Urothelium cell line (cell line): ENCODE data around the gene OOSP1.
"Not testable (repeated sequence)": the region's sequence is repeated elsewhere in the genome, so short reads cannot be mapped to it uniquely, and the experiment has no call there.

Source experiments
- DNase-seq: peaks from one replicate; pipeline ENCODE4 v3.0.0; 2011; ENCODE audit warnings: low spot score, mixed read lengths
- FAIRE-seq: peaks from 2 replicates; lab custom pipeline; 2011; peaks lifted over from hg19 to GRCh38; lab: Jason Lieb, UNC

OOSP1 gene

GRCh38 chr11:59957094-59957493 lies 18.9 kb downstream of the OOSP1 start:
- FAIRE-seq (no peak), DNase-seq (peak; percentile 11)

DNA sequence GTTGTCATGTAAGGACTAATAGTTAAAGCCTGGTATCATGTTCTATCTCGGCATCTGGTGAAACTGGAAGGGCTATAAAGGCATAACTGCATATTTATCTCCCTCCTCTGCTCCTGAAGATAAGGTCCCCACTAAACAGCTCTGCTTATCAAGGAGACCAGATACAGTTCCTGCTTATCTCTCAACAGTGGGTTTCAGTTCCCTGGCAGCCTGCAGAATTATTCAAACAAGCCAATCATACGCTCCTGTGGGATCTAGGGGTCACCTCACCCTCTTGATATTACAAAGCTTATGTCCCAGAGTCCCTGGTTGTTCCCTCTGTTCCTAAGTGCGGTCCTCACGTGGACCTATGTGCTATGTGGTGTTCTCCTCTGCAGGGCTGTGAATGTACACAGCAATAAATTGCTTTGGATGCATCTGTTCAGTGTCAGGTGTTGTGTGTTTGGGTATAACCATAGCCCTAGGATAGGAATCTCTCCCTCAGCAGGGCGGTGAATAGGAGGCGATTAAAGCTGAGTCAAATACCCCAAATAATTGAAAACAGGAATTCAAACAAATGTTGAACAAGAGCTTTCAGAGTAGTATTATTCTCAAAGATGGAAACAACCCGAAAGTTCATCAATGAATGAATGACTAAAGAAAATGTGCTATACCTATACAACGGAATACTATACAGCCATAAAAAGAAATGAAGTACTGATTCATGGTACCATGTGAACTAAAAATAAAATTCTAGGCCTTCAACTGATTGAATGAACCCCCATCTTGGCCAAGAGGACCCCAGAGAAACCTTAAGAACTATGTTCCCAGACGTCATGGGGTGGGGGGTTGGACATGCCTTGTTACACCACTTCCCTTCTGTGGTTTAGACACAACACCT lies 22.5 kb downstream of the OOSP1 start:
- no peak for DNase-seq
- FAIRE-seq, result no peak

DNA sequence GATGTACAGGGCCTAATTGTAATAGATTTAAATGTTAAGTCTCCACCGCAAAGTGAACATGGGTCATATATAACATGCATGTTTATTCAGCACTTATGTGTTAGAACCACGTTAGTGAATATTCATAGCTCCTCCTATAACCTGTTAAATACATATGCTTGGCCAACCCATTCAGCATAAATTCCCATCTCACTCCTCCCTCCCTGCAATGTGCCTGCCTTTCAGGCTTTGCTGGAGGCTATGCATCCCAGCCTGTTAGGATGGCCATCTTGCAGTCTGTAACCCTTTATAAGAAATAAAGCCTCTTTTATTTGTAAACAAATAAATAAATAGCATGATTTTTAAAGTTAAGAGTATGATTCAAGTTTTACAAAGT lies 23.9 kb downstream of the OOSP1 start:
- FAIRE-seq, result no peak
- no peak for DNase-seq

DNA sequence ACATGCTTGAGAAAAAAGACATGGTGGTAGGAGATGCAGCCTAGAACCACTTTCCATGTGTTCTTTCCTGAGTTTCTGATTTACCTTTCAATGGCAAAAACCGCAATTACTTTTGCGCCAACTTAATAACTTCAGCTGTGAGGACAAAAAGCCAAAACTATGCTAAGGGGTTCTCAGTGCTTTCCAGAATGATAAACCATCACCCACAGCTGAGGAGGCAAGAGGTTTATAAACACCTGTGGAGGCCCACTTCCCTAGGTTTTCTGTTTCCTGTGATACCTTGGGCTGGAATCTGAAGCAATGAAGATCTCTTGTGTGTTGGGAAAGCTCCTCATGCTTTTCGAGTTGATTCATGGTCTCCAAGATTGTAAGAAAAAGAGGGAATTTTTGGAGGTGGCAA lies 25.5 kb downstream of the OOSP1 start, which contains the start of gene OOSP4A:
TSS of gene OOSP4A (plus strand) at position 301 of the 400 bp plus-strand sequence. CDS start at position 301, 0 bp downstream.
- FAIRE-seq, result no peak
- no peak for DNase-seq

DNA sequence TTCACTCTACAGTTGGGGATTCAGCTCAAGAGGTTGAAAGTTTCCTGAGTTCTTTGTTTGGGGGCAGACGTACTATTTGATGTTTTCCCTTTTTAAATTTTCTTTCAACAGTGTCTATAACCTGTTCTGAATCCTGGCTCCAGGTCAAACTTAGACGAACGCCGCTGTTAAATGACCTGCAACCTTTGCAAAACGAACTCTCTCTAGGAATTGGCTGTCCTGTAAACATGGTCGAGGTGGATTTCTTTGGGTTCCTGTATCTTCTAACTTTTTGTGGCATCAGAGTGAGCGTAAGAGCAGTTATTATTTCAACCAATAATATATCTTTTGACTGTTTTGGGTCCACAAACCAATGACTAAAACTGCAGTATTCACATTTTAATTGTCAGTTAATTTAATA lies 27.2 kb downstream of the OOSP1 start:
- DNase-seq (no peak), FAIRE-seq (no peak)

GRCh38 chr11:59966201-59966600 lies 28.0 kb downstream of the OOSP1 start:
- no peak for DNase-seq
- FAIRE-seq, result no peak

GRCh38 chr11:59967677-59968394 lies 29.6 kb downstream of the OOSP1 start:
- DNase-seq (no peak), FAIRE-seq (no peak)

DNA sequence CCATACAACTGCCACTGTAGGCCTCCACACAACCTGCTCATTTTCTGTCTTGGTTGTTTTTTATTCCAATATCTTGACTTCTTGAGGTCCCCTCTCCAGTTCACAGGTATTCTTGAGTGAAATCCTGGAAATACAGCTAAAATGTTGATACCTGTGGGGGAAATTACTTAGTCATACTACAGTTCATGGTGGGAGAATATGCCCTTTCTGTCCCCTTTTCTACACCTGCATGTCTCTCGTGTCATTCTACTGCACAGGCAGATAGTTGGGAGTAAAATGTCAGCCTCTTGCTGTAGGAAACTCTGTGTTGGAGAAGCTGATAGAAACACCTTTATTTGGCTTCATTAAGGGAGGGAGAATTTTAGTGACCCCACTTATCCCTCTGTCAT lies 30.2 kb downstream of the OOSP1 start:
- no peak for DNase-seq
- FAIRE-seq, result no peak

- DNase-seq (no peak), FAIRE-seq (no peak)
Observed at GRCh38 chr11:59973097-59973496, 34.9 kb downstream of the OOSP1 start.

GRCh38 chr11:59981106-59981770 lies 43.0 kb downstream of the OOSP1 start:
- DNase-seq (no peak), FAIRE-seq (no peak)

DNA sequence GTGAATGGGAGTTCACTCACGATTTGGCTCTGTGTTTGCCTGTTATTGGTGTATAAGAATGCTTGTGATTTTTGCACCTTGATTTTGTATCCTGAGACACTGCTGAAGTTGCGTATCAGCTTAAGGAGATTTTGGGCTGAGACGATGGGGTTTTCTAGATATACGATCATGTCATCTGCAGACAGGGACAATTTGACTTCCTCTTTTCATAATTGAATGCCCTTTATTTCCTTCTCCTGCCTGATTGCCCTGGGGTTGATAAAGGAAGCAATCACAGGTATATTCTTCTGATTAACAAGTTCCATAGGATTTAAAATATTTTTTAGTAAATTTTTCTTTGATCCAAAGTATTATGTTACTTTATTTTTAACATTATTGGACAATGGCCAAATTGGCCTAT lies 43.8 kb downstream of the OOSP1 start:
- not testable (repeated sequence) for FAIRE-seq

DNA sequence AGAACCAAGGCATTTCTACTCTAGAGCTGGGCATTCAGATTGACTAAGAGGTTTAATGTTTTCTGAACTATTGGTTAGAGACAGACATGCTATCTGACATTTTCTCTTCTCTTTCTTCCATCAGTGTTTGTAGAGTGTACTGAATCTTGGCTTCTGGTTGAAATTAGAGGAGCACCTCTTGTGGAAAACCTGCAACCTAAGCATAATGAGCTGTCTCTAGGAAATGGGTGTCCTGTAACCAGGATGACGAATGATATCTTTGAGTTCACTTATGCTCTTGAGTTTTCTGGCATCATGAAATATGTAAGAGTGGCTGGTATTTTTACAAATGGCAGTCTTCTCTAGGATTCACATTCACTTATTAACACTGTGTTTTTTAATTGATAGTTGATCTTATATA lies 45.0 kb downstream of the OOSP1 start:
- no peak for FAIRE-seq
- DNase-seq, result no peak

More for the DNA sequence above, 43.8 kb downstream of the OOSP1 start:
- not testable (repeated sequence) for DNase-seq

DNA sequence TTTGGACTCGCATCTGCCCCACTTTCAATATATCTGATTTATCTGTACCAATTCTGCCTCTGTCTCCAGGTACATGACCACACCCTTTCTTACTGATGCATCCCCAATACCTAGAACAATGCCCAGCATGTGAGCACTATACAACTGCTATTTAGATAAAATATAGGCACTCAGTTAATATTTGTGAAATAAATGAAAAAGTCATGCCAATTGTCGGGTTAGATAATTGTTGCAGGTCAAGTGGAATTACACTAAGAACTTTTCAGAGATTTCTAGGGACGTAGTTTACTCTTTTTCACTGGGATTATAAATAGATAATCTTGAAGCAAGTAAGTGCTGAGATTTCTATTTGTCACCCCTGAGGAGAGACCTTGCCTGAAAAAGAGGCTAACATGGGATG lies 46.1 kb downstream of the OOSP1 start:
- DNase-seq (no peak), FAIRE-seq (no peak)

GRCh38 chr11:59990421-59990820 lies 52.2 kb downstream of the OOSP1 start:
- DNase-seq (no peak), FAIRE-seq (no peak)

DNA sequence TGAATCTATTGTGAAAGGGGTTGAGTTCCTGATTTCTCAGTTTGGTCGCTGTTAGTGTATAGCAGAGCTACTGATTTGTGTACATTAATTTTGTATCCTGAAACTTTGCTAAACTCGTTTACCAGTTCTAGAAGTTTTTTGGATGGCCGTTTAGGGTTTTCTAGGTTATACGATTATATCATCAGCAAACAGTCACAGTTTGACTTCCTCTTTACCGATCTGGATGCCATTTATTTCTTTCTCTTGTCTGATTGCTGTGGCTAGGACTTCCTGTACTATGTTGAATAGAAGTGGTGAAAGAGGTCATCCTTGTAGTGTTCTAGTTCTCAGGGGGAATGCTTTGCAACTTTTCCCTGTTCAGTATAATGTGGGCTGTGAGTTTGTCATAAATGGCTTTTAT lies 54.2 kb downstream of the OOSP1 start:
- FAIRE-seq, result no peak
- DNase-seq, result no peak

DNA sequence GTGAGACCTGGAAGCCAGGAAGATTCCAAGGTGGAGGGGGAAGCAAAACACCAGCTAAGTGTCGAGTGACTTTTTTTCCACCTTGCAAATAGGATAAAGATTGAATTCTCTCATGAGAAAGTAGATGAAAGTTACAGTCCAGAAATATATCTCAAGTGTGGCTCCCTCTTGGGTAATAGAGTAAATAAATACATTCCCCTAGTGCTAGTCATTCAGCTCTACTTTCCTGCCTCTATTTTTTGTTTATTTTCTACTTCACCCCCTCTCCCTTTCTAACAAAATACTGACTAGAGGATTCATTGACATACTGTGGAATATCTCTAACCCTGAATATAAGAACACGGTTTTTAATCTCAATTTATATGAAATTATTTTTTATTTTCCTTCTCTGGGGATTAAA lies 59.6 kb downstream of the OOSP1 start:
- no peak for FAIRE-seq
- no peak for DNase-seq

DNA sequence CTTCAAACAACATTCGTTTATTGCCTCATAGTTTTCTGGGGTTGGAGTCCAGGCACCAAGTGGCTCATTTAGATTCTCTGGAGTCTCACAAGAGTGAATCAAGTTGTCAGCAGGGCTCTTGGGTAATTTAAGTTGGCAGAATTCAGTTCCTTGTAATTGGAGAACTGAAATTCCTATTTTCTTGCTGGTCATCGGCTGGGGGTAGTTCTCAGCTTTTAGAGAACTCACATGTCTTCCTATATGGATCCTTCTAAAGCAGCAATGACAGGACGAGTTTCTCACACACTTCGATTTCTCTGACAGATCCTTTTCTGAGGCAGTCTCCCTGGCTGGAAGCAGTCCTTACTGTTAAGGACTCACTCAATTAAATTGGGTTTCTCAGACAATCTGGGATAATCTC lies 61.5 kb downstream of the OOSP1 start:
- DNase-seq, result no peak
- FAIRE-seq, result no peak

DNA sequence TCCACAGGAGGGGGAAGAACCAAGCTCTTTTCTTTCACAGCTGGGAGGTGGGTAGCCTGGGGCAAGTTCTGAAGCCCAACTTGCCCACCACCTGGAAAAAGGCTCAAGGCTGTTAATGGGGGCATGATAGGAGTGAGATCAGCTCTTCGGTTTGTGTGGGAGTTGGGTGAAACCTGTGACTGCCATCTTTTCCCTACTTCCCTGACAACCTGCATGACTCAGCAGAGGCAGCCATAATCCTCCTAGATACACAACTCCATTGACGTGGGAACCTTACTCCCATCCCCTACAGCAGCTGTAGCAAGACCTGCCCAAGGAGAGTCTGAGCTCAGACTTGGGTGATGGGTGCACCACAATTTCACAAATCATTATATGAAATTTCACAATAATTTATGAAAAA lies 65.5 kb downstream of the OOSP1 start:
- DNase-seq (no peak), FAIRE-seq (no peak)

DNA sequence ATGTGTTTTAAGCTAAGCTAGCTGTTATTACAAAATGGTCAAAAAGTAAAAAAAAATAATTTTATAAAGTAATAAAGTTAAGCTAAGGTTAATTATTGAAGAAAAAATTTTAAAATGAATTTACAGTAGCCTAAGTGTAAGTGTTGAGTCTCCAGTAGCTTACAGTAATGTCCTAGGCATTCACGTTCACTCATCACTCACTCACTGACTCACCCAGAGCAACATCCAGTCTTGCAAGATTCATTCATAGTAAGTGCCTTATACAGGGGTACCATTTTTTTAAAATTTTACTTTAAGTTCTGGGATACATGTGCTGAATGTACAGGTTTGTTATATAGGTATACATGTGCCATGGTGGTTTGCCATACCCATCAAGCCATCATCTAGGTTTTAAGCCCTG lies 67.1 kb downstream of the OOSP1 start:
- DNase-seq (no peak), FAIRE-seq (no peak)
